IPS-11a (cell line): Measurements from ENCODE around the gene POU6F2.
"Not testable (repeated sequence)": the region's sequence is repeated elsewhere in the genome, so short reads cannot be mapped to it uniquely, and the experiment has no call there.

Source experiments
- H3K4me3 ChIP-seq: one replicate; pipeline ENCODE4 v1.5.1; 2013; ENCODE audit warnings: low read depth, low read length, control low read depth

Gene POU6F2

DNA sequence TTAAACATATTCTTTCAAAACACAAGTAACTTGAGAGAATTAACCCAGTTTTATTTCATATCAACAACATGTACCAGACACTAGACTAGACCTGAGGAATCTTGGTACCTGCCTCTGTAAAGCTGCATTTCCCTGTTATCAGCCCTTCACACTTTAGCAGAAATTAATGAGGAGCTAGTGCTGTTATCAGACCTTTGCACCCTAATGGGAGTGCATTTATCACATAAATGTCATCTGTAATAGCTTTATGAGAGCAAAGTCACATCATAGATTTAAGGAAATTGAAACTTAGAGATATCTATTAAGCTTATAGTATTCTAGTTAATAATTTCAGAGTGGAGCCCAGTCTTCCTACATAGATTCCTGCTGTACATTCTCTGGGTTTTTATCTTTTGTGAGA lies 318.1 kb downstream of the POU6F2 start:
- H3K4me3 ChIP-seq, result no peak overlapping the region

DNA sequence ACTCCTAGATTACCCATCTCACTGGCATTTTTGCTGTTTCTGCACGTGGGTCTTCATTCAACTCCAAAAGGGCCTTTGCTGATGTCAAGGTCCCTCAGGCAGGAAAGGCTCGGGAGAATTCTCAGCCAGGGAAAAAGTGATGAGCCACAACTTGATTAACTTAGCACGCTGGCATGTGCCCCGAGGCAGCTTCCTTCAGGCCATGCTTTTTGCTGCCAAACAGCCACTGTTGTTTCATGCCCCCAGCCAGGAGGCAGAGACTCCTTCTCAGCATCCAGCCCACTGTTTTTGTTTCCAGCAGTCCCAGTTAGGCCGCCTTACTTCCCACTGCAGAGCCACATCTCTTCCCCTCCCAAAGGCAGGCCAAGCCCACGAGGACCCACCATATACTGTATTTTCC lies 322.0 kb downstream of the POU6F2 start:
- no peak overlapping the region for H3K4me3 ChIP-seq

DNA sequence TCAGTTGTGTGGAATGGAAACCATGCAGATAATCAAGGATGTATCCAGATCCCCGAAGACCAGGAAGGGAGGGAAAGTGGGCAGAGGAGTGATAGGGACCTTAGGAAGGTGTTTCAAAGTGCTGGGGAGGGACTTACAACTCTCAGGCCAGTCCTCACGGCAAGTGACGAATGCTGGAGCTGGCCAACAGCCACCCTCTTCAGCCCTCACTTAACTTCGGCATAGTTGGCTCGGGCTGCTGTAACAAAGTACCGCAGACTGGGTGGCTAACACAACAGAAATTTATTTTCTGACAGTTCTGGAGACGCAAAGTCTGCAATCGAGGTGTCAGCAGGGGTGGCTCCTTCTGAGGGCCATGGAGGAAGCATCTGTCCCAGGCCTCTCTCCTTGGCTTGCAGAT lies 322.6 kb downstream of the POU6F2 start:
- H3K4me3 ChIP-seq, result no peak overlapping the region

DNA sequence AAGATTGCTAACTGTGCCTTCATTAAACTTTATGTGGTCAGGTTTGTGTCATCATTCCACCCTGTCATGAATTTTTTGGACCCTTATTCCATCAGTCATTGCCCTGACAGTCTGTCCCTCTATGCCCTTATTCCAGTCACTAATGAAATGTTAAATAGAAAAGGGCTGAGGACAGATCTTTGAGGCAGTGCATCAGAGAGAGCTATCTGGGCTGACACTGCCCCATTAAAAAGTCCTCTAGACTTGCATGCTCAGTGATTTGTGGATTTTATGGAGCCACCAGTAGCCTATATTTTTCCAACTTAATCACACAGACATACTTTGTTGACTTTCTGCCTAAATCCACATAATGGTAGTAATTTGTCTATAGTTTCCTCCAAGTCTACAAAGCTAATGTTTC lies 323.8 kb downstream of the POU6F2 start:
- H3K4me3 ChIP-seq, result no peak overlapping the region

DNA sequence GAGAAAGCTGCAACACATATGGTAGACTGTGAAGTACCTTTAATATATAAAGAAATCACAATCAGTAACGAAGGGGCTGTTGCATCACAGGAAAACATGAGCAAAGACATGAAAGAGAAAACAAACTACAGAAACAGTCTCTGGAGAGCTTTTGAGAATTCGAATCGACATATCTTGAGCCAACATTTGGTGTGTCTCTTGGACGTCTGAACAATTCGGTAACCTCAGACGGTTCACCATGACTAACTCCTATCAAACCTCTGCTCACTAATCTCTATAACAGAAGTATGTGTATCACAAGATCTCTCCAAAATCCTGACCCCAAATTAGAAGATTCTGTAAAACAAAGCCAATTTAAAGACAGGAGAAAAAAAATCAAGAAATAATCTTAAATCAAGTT lies 326.5 kb downstream of the POU6F2 start:
- H3K4me3 ChIP-seq, result no peak overlapping the region

DNA sequence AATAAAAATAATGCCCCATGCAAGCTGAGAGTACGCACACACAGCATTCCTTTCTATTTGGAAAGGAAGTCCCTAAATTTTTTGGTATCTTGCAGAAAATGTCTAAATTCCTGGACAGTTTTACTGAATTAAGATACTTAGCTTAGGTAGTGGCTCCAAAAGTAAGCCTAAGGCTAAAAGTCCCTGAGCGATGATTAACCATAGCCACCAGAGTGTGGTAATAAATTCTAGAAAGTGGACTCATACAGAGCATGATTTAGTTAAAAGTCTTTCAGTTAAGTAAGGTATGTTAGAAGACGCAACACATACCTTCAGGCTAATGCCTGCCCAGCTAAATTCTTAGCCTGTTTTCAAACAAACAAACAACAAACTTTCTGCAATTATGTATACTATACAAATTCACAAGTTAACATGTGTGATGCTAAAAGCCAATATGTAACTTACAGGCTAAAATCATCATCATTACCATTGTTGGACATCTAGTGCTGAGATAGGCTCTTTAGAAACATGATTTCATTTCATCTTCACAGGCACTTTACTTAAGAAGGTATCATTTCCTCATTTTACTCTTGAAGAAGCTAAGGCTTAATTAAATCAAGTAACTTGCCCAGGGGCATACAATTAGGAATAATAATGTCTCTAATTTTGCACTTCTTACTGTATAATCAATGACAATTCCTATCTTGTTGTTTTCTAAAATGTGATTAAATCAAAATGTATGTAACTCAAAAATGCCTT lies 327.1 kb downstream of the POU6F2 start:
- no peak overlapping the region for H3K4me3 ChIP-seq

DNA sequence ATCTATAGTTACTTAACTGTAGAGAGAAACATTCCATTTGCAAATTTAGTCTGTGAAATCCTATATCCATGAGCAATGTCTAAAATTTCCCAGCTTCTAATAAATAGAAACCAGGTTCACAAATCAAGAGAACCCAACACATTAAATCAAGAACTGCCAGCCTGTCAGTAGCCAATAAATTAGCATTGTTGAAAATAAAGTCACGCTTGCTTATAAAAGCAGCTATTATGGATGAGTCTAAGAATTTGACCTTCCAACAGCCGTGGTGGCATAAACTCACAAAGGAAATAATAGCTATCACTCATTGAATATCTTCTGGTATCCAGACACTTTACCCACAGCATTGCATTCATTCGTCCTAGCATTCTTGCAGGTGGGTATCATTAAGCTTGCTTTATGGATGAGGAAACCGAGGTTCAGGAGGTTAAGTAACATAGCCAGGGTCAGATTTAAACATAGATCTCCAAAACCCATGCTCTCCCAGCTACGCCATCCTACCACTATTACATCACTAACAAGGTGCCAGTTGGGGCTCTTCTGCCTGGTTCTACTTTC lies 328.4 kb downstream of the POU6F2 start:
- H3K4me3 ChIP-seq, result no peak overlapping the region

DNA sequence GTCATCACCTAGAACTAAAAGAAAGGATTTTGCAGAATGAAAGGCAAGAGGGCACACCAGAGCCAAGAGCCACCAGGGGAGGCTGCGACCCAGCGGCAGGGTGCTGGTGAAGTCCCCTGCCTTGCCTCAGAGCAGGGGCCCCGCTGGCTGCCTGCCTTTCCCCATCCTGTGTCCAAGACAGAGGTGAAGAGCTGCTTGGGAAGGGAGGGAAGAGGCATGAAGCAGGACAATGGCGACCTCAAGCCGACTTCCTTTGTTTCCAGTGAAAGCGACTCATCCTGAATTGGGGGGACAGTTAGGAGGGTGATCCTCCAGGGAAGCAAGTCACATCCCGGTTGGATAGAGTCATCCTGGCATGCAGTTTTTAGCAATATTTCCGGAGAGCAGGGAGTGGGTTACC lies 333.0 kb downstream of the POU6F2 start:
- no peak overlapping the region for H3K4me3 ChIP-seq

DNA sequence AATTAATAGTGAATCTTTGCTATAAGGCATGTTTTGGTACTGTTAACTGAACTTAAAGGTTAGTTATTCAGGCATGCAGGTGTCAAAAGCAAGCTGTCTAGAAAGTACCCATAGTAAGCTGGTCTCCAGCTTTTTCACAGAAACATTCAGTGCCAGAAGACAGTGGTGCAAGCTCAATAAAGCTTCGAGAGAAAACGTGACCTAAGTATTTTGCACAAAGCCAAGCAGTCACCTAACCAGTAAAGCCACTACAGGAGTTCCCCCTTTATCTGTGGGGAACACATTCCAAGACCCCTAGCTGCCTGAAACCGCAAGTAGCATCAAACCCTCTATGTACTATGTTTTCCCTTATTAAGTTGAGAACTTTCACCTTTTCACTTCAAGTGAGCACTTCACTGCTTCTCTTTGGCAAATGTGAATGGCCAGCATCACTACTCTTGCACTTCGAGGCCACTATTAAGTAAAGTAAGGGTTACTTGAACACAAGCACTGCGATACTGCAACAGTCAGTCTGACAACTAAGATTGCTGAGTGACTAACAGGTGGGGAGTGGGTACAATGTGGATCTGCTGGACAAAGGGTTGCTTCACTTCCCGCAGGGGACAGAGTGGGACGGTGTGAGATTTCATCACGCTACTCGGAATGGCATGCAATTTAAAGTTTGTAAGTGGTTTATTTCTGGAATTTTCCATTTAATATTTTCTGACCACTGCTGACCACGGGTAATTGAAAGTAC lies 334.7 kb downstream of the POU6F2 start:
- H3K4me3 ChIP-seq, result no peak overlapping the region

DNA sequence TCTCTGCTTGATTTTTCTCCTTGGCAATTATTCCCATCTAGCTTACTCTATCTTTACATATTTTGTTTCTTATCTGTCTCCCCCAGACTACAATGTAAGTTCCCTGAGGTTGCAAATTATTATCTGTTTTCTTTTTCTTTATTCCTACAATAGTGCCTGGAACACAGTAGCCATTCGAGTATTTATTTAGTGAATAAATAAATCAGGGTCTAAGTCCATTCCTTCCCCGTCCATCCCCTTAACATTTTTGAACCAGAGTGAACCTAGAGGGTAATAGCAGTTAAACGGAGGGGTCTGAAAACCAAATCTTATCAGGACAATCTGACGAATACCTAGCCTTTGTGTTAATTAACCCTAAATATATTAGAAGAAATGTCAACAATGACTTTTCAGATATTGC lies 335.7 kb downstream of the POU6F2 start:
- no peak overlapping the region for H3K4me3 ChIP-seq

DNA sequence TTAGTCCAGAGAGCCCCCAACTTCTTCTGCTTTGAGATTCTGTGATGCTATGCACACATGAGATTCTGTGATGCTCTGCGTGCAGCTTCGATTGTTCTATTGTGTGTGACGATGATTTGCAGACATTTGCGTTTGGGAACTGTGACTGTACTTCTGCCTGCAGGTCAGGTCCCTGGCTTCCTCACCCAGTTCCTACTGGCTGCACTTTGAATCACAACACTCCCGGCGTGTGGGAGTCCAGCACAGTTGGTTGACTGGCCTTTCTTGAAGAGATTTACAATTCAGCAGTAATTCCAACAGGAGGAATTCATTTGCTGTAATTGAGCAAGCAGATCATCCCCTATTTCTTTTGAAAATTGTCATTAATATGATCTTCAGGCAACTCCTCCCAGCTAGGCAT lies 336.3 kb downstream of the POU6F2 start:
- no peak overlapping the region for H3K4me3 ChIP-seq

DNA sequence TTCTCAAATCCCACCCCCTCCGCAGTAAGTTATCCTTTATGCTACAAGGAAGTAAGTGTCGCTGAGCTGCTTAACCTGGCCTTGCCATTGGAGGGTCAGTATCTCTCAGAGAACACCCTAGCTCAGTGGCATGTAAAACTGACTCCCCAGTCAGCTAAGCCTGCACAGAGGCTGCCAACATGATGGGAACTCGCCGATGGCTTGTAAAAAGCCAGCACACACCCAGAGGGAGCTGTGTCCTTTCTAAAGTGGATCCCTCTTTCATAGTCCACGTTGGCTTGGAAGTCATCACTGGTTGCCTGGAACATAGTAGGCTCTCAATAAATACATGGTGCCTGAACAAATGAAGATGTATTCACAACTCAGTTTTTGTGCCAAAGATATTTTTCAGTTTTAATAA lies 339.4 kb downstream of the POU6F2 start:
- no peak overlapping the region for H3K4me3 ChIP-seq

DNA sequence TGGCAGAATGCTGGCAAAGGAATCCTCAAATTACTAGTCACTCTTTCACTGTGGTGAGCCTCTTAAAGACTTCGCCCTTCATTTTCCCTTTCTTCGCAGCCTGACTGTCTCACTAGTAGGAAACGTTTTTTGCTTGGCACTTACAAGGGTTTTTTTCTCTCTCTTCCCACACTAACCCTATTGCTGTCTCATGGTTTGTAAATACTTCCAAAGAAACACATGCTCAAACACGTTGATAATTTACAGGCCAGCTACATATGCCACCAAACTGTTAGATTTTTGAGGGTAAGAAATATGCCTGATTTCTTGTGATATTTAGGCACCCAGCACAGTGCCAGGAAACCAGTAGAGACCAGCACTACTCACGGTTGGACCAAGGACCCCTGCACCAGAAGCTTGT lies 340.2 kb downstream of the POU6F2 start:
- no peak overlapping the region for H3K4me3 ChIP-seq

DNA sequence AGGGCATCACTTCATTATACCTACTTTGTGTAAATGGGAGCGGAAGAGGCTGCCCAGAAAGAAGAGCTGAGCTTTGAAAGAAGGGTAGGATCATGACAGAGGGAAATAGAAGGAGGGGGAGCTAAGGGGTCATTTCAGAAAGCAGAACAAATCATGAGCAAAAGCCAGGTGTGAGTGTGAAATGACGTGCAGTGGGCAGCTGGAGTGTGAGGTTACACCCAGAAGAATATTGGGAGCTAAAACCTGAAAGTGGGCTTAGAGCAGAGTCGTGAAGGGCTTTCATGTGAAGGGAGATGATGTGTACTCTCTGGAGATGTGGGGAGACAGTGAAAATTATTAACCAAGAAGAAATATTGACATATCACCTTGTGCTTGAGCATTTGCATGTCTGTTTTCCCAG lies 343.5 kb downstream of the POU6F2 start:
- H3K4me3 ChIP-seq, result no peak overlapping the region

DNA sequence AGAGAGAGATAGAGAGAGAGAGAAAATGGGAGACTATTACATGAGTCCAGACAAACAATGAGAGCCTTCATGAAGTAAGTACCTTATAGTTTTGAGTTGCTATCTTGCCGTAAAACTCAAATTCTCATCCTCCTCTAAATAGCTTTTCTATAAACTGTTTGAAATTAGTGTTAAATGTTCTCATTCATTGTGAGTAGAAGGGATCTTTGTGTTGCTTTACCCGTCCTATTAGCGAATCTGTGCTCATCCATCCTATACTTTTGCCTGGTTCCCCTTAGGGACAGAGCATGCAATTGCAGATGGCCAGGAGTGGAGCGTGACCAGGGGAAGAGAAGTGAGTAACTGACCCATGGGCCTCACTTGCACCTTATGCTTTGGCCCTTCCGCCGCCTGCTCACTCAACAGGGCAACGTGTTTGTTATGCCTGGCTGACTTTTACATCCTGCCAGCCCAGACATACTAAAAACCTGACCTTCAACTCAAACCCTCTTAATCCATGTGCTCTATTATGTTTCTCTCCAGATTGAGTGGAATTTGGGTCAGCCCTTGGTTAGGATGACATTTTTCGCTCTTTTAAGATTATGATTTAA lies 344.3 kb downstream of the POU6F2 start:
- no peak overlapping the region for H3K4me3 ChIP-seq

DNA sequence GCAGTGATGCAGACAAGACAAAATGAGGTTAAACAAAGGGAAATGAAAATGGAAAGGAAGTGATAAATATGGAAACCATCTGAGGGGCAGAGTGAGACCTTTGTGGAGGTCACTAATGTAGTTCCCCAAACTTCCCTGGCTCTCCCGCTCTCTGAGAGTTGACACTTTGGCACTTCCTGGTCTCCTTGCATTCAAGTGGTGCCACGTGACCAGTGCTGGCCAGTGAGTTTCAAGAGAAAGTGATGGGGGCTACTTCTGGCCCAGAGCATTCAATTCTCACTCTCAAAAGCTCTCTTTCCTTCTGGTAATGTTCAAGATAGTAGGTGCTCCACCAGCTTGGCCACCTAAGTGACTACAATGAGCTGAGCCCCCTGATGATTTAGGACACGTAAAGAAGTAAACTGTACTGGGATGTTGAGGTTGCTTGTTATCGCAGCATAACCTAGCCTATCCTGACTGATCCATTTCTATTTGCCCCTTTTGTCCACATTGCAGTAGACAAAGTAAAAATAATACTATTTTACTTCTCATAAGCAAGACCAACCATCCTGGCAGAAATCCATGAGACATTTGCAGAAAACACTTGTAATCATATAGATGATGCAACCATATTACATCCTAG lies 346.5 kb downstream of the POU6F2 start:
- no peak overlapping the region for H3K4me3 ChIP-seq

DNA sequence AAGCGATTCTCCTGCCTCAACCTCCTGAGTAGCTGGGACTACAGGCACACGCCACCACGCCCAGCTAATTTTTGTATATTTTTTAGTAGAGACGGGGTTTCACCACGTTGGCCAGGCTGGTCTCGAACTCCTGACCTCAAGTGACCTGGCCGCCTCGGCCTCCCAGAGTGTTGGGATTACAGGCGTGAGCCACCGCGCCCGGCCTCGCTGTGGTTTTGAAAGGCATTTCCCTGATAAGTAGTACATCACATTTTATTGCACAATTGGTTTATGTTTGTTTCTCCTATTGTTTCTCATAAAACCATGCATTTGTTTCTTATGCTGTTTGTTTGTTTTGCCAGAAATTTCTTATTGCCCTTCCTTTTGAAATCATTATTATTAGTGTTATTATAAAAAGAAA lies 353.9 kb downstream of the POU6F2 start:
- not testable (repeated sequence) for H3K4me3 ChIP-seq

DNA sequence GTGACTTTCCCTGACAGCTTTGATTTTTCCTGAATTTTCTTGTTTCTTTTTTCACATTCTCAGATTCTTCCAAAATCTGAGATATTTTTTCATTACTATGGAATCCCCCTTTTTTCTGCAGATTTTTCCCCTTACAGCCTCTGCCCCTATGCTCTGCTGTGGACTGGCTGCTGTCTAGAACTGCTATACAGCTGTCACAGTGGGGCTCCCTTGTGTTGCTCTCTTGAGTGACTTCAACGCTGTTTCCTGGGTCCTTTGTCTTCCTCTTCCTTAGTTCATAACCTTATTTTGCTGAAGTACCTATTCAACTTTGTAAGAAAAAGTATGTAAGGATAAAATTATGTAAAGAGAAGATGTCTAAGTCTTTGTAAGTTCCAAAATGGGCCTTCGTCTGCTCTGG lies 354.4 kb downstream of the POU6F2 start:
- no peak overlapping the region for H3K4me3 ChIP-seq

DNA sequence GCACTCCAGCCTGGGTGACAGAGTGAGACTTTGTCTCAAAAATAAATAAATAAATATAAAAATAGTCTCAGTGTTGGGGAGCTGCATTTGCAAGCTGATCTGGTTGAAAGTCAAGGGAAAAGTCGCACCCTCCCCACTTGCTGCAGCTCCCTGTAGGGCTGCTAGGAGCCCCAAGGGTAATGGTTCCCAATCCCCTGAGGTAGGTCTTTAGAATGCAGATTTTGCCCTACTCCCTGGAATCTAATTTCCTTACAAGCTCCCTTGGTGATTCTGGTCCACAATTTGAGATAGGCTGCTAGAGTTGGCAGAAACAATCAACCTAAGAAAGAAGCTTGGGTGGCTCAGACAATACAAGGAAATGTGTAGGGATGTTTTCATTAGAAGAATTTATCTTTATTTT lies 356.0 kb downstream of the POU6F2 start:
- H3K4me3 ChIP-seq, result no peak overlapping the region

DNA sequence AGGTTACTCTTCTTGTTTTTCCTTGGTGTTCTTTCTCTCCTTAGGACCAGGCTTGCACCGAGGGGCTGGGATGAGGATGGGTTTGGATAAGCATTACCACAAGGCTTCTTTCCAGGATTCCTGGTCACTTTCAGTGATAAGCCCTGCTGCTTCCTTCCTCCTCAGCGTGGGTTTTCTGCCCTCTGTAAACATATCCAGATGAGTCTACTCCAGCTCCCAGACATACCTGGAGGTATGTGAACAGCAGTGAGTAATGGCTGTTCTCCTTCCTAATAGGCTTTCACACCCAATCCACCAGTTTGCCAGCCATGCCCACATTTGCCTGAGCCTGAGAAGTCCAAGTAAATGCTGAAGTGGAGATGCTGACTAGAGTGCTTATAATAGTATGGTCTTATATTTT lies 358.7 kb downstream of the POU6F2 start:
- H3K4me3 ChIP-seq, result no peak overlapping the region

DNA sequence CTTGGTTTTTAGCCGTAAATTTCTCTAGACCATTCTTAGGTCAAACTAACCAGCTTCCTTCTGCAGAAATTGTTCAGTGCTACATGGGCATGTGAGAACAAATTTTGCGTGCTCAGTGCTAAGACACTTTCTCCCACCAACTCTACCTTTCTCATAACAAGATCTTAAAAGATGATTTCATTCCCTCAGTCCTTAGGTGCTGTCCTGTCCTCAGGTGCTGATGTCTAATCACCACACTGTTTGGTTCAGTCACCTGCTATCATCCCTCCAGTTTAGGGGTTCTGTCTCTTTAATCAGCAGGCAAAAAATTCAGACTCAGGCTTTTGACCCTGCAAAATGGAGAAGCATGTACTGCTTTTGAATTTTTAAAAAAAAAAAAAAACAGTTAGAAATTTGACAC lies 361.0 kb downstream of the POU6F2 start:
- no peak overlapping the region for H3K4me3 ChIP-seq

DNA sequence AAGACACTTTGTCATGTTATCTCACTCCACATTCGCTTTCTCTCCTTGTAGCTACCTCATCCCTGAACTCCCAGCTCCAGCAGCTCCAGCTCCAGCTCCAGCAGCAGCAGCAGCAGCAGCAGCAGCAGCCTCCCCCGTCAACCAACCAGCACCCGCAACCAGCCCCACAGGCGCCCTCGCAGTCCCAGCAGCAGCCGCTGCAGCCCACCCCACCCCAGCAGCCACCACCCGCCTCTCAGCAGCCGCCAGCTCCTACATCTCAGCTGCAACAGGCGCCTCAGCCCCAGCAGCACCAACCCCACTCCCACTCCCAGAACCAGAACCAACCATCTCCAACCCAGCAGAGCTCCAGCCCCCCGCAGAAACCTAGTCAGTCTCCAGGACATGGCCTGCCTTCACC lies 361.9 kb downstream of the POU6F2 start:
- H3K4me3 ChIP-seq, result no peak overlapping the region
